ENCODE data around the gene RHBDD1.

DNA sequence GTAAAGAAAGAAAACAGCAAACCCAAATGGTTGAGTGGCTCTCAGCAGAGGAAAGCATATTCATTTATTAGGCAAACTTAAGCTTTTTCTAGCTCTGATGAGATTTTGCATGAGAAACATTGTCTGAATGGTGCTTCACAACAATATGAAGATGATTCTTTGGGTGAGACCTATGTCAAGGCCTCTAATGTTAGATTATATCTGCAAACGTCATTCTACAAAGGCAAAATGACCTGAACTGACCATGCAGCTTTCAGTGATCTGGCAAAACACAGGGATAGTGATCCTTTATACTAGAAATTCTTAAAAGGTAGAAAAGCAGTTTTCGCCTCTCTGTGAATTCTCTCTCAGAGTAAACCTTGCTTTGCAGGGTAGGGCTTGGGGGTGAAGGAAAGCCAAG is 11.7 kb downstream of the RHBDD1 start:
- TF ChIP-seq EP300 (IDR thresholded peaks at IDR 0.05), result no peak
- TF ChIP-seq, protein P1, sequence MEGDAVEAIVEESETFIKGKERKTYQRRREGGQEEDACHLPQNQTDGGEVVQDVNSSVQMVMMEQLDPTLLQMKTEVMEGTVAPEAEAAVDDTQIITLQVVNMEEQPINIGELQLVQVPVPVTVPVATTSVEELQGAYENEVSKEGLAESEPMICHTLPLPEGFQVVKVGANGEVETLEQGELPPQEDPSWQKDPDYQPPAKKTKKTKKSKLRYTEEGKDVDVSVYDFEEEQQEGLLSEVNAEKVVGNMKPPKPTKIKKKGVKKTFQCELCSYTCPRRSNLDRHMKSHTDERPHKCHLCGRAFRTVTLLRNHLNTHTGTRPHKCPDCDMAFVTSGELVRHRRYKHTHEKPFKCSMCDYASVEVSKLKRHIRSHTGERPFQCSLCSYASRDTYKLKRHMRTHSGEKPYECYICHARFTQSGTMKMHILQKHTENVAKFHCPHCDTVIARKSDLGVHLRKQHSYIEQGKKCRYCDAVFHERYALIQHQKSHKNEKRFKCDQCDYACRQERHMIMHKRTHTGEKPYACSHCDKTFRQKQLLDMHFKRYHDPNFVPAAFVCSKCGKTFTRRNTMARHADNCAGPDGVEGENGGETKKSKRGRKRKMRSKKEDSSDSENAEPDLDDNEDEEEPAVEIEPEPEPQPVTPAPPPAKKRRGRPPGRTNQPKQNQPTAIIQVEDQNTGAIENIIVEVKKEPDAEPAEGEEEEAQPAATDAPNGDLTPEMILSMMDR (IDR thresholded peaks at IDR 0.05), result no peak

All from stomach (tissue), 4 donors.